RWPE2 (cell line): ENCODE measurements around the gene C3orf52.

Experiments used
- ATAC-seq: fragments of 200-7000 bp; cut with Tn5 transposase; 3 replicates; pipeline ENCODE4 v1.9.1; 2021; ENCODE audit warnings: low read depth
- DNase-seq: peaks from one replicate; pipeline ENCODE4 v3.0.0-alpha.2; 2020; ENCODE audit warnings: low spot score
- H3K27ac ChIP-seq: fragments of 450-650 bp; 2 replicates; pipeline ENCODE4 v1.5.1; 2017; ENCODE audit warnings: mild to moderate bottlenecking; ENCODE audit not compliant: poor library complexity, severe bottlenecking
- H3K27me3 ChIP-seq: fragments of 250-450 bp; sonication (Bioruptor Pico); 2 replicates; pipeline ENCODE4 v1.5.1; 2021; ENCODE audit warnings: mild to moderate bottlenecking, moderate library complexity; ENCODE audit not compliant: insufficient read depth, poor library complexity, severe bottlenecking
- H3K36me3 ChIP-seq: fragments of 250-450 bp; sonication (Bioruptor Pico); 2 replicates; pipeline ENCODE4 v1.5.1; 2020; ENCODE audit warnings: low read depth, mild to moderate bottlenecking, moderate library complexity
- H3K4me1 ChIP-seq: fragments of 250-450 bp; sonication (Bioruptor Pico); 2 replicates; pipeline ENCODE4 v1.5.1; 2021; ENCODE audit warnings: mild to moderate bottlenecking, moderate library complexity; ENCODE audit not compliant: insufficient read depth, poor library complexity, severe bottlenecking
- H3K4me3 ChIP-seq: fragments of 250-450 bp; sonication (Bioruptor Pico); 2 replicates; pipeline ENCODE4 v1.5.1; 2021; ENCODE audit warnings: mild to moderate bottlenecking, moderate library complexity; ENCODE audit not compliant: severe bottlenecking
- H3K9me3 ChIP-seq: fragments of 250-450 bp; sonication (Bioruptor Pico); 2 replicates; pipeline ENCODE4 v1.5.1; 2021; ENCODE audit warnings: mild to moderate bottlenecking, moderate library complexity; ENCODE audit not compliant: severe bottlenecking
- CTCF ChIP-seq: fragments of 450-650 bp; IDR thresholded peaks from one replicate; pipeline ENCODE4 v1.5.1; 2017; ENCODE audit warnings: mild to moderate bottlenecking, moderate library complexity; ENCODE audit not compliant: poor library complexity, severe bottlenecking

The C3orf52 gene

GRCh38 chr3:112136959-112137693, 50.9 kb downstream of the C3orf52 start:
- H3K4me1 ChIP-seq = peaks cover 4% of the 10 kb centered on the region
- H3K27me3 ChIP-seq = no peaks in the 10 kb centered on the region
- H3K9me3 ChIP-seq = no peaks in the 10 kb centered on the region
- peak; percentile 90 for TF ChIP-seq CTCF
- H3K27ac ChIP-seq = no peak overlapping the region
- no peaks in the 10 kb centered on the region; the same call in 1 of the 2 replicates for H3K36me3 ChIP-seq
- no peak for DNase-seq
- H3K4me3 ChIP-seq = no peak overlapping the region
- peak; percentile 76 for ATAC-seq

GRCh38 chr3:112137781-112138180, 51.6 kb downstream of the C3orf52 start:
- DNase-seq = no peak
- Histone ChIP-seq H3K27me3 (no peaks in the 10 kb centered on the region), H3K36me3 (no peaks in the 10 kb centered on the region; the same call in 1 of the 2 replicates), H3K9me3 (no peaks in the 10 kb centered on the region), H3K27ac (no peak overlapping the region), H3K4me3 (no peak overlapping the region), H3K4me1 (peaks cover 4% of the 10 kb centered on the region)
- no peak for ATAC-seq
- TF ChIP-seq CTCF = no peak

GRCh38 chr3:112138219-112138969, 52.2 kb downstream of the C3orf52 start:
- Histone ChIP-seq H3K9me3 (no peaks in the 10 kb centered on the region), H3K4me1 (no peaks in the 10 kb centered on the region), H3K4me3 (no peak overlapping the region), H3K27me3 (no peaks in the 10 kb centered on the region), H3K27ac (no peak overlapping the region), H3K36me3 (no peaks in the 10 kb centered on the region; the same call in 1 of the 2 replicates)
- TF ChIP-seq CTCF = no peak
- ATAC-seq = no peak
- DNase-seq = no peak

GRCh38 chr3:112140584-112140983, 54.4 kb downstream of the C3orf52 start:
- ATAC-seq = no peak
- Histone ChIP-seq H3K27me3 (no peaks in the 10 kb centered on the region), H3K36me3 (no peaks in the 10 kb centered on the region; the same call in 1 of the 2 replicates), H3K4me3 (no peak overlapping the region), H3K9me3 (no peaks in the 10 kb centered on the region), H3K4me1 (no peaks in the 10 kb centered on the region), H3K27ac (no peak overlapping the region)
- DNase-seq = no peak
- TF ChIP-seq CTCF = no peak

- TF ChIP-seq CTCF = no peak
- DNase-seq = no peak
- H3K27ac ChIP-seq = no peak overlapping the region
- H3K4me1 ChIP-seq = no peaks in the 10 kb centered on the region
- H3K4me3 ChIP-seq = no peak overlapping the region
- H3K36me3 ChIP-seq = no peaks in the 10 kb centered on the region; the same call in 1 of the 2 replicates
- H3K9me3 ChIP-seq = no peaks in the 10 kb centered on the region
- ATAC-seq = no peak
- no peaks in the 10 kb centered on the region for H3K27me3 ChIP-seq
These were observed 55.1 kb downstream of the C3orf52 start for GRCh38 chr3:112141293-112141692.
